HG02759 (cell line): ENCODE results near the gene RSPRY1.

Experiments
- ATAC-seq: cut with Tn5 transposase; IDR thresholded peaks from one replicate; pipeline ENCODE4 v1.9.1; 2021; ENCODE audit warnings: mild to moderate bottlenecking, moderate library complexity; ENCODE audit not compliant: unreplicated experiment

RSPRY1 gene

DNA sequence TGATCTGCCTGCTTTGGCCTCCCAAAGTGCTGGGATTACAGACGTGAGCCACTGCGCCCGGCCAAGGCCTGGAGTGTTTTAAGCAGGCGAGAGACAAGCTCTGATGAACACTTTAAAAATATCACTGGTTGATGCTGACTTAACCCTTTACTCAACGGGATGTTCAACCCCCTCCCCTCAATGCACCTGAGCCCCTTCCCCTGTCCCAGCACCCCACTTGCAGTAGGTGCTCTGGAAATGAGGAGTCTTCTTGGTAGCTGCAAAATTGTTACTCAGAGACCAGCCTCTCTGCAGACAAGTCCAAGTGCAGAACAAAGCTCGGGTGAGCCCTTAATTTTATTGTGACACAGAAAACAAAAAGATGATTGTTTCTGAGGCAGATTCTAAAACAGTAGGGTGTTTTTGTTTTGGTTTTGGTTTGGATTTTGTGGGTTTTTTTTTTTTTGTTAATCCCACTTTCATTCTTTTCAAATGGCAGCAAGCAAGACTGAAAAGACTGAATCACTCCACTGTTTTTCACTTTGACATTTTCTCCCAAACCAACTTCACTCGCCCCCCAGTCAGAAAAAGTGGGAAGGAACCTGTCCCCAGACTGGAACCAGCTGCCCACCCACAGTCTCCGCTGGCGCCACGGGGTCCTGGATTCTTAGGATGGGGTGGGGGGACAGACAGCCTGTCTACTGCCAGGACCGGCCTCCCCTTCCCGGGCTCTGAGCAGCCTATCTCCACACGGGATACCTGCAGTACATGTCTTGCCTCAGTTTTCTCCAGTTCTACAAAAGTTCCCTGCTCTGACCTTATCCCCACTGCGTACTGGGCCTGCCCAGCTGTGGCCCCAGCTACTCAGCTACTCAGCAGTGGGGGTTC lies 103.5 kb downstream of the RSPRY1 start:
- ATAC-seq, result no peak
